DMS 273 (cell line): Measurements from ENCODE around the gene XPO6.

ENCODE experiments used
- DNase-seq: peaks from one replicate; lab custom pipeline; 2025; ENCODE audit not compliant: unreplicated experiment; lab: John Stamatoyannopoulos, UW

XPO6 gene

DNA sequence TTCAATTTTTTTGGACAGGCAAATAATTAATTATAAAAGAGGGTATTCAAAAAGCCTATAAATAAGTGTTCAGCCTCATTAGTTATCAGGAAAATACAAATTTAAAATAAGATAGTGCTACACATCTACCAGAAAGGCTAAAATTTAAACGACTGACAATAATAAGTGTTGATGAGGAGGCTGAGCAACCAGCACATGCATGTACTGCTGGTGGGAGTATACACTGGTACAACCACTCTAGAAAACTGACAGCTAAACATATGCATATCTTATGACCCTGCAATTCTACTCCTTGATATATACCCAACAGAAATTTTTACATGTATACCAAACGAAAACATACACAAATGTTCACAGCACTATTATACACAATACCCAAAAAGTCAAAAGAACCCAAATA lies 27.1 kb downstream of the XPO6 start:
- no peak for DNase-seq

DNA sequence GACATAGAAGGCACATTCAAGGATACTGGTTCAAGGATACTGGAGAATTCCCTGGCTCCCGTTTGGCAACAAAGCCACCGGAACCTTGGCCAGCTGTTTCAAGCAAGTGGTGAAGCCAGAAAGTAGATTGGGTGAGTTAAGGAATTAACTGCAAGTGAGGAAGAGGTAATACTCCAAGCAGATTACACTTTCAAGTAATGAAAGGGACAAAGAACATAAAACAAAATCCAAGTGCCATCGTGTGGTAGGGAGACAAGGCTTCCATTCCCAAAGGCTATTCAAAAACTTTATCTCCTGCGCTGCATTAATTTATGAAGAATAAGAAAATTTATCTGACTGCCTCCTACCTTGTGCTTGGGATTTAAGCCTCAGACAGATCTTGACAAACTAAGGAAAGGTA lies 27.8 kb downstream of the XPO6 start:
- no peak for DNase-seq

DNA sequence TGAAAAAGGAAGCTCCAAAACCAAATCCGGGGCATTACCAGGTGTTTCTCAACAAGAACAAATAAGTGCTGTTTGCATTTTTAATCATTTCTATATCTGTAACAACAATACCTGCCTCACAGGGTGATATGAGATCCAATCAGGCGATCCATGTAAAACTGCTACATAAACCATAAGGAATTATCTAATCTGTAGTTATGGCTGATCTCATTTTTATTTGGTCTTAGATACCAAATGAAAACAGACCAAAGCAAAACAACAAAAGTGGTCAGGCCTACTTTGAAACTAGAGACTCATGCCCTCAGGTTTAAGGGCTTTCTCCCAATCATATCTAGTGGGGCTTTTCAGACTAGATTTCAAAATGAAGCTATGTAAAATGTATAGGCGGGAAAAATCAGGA lies 28.3 kb downstream of the XPO6 start:
- no peak for DNase-seq

DNA sequence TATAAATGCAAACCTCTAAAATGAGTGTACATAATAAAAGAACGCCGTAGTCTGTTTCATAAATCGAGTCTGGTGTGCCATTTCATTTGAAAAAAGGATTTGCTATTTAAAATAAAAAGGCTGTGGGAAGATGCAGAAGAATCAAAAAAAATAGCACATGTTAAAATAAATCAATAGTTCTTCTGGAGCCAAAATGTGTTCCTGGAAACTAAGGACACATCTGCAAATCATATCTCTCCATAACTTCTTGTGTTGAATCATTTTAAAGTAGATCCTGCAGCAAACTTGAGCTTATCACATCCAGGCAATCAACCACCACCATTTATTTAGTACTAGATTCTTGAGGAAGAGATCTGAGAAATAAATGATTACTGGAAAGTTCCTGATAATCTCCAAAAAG lies 29.0 kb downstream of the XPO6 start:
- DNase-seq, result no peak

DNA sequence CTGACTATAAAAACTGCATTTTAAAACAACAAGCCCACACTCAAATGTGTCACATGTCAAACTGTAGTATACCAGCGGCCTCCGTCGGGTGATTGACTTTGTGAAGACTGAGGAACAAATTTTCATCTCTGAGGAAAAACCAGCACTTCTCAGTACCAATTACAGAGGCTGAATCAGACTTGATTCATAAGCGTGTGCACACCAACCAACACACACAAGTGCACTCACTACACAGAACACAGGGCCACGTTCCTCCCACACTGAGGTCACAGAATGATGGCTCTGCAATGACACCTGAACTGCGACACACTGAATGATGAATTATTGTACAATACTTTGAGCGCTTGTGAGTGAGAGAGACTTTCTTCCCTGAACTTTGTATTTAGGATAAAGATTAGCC lies 29.6 kb downstream of the XPO6 start:
- DNase-seq, result no peak

DNA sequence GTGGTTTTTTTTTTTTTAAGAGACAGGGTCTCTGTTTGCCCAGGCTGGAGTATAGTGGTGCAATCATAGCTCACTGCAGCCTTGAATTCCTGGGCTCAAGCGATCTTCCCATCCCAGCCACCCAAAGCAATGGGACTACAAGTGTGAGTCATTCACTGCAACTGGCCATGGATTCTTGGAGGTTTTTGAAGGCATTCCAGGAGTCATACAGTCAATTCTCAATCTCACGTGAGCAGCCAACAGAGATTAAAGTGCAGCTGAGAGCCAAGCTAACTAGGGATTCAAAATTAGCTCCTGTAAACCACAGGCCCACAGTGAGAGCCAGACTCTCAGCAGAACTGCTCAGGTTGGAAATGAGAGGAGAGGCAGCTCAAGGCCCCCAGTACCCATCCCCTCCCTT lies 30.2 kb downstream of the XPO6 start:
- peak; percentile 23 for DNase-seq

DNA sequence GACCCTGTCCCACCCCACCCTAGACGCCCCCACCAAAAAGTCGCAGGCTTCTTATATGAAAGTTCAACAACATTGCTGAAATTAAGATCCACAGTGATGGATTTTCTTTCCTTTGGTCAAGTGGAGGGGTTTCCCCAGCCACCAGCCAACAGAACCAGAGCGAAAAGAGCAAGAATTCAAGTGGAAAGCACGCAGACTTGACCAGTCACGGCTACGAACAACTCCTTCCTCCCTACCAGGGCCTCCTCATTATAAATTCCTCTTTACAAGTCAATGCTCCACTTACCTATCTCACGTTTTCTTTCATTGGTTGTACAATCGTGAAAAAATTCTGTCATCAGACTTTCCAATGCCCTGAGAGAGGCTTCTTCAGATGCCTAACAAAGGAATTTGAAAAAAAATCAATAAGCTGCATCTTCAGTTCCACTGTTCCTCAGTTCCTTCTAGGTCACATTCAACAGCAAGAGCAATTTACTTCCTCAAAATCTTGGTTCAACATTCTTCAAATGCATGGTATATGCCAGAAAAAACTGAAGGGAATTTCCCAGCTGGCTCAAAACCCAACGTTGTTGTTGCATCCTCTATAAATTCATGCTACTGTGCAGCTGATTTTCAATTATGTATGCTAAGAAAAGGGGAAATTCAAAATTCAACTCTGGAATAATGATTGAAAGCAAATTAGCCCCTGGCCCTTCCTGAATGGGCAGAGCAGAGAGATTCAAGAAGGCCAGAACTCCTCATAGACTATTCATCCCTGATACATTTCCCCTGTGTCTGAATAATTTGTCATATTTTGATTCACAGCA lies 30.9 kb downstream of the XPO6 start:
- DNase-seq, result no peak

DNA sequence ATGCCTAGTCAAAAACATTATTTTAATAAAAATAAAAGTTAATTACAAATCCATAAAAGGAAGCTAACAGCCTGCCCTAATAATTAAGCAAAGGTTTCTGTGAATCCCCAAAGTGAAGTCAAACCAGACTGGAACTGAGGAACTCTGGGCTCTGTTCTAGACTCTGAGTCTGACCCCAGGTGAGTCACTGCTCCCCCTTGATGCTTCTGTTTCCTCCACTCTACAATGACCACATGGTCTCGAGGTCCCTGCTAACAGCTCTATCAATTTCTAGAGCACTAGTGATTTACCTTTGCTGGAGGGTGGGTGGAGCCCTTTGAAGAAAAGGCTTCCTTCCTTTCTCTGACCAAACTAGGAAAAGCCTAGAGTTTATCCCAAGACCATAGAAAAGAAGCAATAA lies 32.4 kb downstream of the XPO6 start:
- DNase-seq, result no peak

DNA sequence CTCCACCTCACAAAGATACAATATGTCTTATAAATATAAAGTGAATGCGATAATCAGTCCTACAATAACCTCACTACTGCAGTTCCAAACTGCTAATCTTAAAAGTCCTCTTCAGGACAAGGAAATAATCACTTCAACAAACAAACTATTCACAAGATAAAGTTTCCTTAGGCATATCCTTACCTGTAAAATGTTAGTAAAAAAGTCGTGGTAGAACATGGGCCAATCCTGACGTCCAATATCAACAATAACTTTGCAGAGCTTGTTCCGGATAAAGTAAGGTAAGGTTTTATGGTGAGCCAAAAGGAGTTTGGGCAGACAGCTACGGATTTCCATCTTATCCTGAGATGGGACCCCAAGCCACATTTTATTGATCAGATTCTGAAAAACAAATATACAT lies 36.0 kb downstream of the XPO6 start:
- DNase-seq, result no peak

DNA sequence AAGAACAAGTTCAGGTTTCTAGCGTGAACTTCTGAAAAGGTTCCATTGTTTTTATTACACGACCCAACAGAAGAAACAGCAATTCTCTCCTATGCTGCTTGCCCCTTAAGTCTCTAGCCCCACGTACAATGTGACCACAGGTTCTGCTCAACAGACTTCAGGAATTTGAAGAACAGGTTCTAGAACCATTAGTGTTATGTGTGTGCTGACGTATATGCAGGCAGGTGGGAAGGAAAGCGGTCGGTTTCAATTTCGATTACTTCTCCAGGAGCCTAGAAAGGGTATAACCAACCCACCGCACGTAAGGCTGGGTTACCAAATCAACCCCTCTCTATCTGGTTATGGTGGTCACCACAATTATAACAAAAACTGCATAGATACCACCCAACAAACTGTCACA lies 39.4 kb downstream of the XPO6 start:
- DNase-seq, result no peak

DNA sequence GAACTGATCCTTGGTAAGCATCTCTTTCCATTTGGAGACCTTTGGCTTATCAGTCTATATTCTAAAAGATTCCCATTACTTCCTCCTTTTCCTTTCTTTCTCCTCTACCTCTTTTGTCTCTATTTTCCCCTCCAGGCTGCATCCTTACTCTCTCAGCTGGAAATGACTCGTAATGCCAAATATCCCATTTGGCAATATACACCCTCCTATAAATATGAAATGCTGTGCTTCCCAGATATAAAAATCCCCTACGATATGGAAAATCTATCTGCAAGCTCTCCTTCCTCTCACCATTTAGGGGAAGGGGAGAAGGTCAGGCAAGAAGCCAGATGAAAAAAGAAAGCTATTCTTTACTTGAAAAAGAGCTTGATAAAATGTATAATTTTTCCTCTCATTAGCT lies 39.9 kb downstream of the XPO6 start:
- DNase-seq, result no peak

DNA sequence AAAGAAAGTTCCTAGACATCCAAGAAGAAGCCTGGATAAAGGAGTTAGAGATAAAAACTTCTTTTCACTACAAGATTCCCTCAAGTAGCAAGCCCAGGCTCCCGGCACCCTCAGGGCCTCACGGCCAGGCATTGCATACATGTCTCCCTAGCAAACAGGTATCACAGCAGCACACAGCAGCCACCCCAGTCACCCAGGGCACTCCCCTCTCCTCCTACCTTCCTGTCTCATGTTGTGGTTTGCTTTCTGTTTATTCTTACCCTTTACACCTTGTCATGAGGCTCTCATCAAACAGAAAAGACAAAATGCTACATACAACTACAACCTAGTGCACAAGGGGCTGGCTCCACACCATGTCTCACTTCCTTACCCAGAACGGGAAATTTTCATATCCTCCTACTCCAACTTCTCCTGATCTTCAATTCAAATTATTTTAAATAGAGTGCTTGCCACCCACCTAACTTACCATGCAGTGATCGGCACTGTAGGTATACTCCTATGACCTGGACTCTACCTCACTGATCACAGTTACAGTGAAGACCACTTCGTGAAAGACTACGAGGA lies 42.7 kb downstream of the XPO6 start:
- no peak for DNase-seq

DNA sequence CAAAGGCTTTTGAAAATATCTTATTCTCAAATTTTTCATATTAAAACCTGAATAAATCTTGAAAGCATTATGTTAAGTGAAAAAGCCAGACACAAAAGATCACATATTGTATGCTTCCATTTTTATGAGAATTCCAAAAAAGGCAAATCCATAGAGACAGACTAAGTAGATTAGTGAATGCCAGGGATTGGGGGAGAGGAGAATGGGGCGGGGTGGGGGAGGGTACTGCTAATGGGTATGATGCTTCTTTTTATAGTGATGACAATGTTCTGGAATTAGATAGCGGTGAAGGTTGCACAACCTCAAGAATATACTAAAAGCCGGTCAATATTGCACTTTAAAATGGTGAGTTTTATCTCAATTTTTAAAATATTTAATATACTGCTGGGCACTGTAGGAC lies 44.0 kb downstream of the XPO6 start:
- no peak for DNase-seq

DNA sequence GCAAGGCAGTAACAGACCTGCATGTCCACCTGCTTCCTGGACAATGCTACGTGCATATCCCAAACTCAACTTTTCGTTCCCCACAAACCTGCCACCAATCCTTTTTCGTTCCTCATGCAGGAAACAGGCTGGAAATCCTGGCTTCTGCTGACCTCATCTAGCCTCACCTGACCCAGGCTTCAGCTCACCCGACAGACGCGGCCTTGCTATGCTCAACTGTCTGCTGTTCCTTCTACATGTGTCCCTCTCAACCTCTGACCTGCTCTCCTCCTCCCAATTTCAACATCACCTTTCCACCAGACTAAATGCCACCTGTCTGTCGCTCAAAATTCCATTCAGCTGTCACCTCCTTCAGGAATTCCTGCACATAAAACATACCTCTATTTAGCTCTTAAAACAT lies 44.5 kb downstream of the XPO6 start:
- no peak for DNase-seq

DNA sequence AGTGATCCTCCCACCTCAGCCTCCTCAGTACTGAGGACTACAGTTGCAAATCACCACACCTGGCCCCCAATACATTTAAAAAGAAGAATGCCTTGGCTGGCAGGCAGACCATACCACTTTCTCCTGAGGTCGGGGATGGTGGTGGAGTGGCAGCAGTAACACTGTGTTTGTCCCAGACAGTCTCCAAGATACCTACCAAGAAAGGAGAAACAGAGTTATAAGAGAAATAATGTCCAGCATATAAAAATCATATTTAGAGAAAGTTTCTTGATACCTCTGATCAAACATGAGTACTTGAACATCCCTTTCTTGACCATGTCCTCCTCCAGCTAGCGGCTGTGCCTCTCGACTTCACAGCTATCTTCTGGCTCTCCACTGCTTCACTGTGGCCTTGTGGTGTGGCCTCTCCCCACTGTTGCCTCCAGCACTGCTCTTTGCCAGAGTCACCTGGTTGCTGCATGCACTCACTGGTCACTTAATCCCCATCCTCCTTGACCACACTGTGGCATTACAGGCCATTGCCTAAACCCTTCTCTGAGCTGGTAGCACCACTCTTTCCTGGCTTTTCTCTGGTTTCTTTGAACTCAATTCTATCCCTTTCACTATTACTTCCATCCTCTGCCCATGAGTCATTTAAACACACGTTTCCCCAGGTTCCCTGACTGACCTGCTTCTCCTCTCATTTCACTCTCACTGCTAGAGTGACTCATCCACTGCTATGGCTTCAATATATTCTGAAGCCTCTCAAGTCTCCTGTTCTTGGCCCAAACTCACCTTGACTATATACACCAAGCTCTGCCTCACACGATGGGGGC lies 45.2 kb downstream of the XPO6 start:
- DNase-seq, result no peak

DNA sequence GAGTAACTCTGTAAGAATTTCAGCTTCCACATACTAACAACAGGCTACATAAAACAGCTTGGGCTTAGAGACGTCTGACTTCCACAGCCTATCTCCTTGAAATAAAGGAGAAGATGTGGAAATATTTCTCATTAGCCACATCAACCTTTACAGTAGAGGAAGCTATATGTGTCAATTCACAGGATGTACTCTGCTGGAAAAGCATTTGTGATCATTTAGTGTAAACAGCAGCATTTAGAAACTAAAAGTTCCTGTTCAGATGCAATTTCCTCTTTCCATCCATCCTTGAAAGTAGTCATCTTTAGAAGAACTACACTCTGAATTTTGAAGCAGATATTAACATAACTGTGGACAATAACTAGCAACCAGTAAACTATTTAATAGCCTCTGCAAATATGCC lies 46.2 kb downstream of the XPO6 start:
- no peak for DNase-seq

DNA sequence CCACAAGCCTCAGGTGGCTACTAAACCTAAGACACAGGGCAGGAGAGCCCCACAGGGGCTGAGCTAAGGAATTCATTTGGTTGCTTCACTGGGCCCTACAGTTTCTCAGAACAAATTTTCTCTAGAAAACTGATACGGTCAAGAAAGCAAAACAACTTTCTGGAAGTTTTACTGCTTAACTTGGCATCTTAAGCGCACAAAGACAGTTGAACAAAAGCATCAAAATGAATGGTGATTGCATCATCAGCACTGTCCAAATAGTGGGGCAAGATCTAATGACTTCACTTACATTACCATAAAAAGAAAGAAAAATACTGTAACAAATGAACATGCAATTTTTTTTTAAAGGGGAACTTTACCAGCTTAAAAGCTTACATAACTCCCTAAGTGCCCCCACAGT lies 47.6 kb downstream of the XPO6 start:
- no peak for DNase-seq

DNA sequence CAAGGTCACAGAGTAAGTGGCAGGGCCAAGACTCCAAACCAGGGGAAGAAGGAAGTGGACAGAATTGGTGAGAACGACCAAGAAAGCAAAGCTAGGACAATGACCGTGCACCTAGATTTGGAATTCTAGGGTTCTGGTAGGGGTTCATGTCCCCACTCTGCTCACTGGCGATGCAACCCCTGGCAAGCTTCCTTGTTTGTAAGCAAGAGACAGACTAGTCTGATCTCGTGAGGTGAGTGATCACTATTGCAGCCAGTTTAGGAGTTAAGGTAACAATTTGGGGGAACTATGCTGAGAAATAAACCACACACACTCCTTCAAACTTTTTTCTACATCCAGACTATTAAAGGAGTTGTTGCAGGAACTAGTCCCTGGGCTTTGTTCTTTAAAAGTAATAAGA lies 48.1 kb downstream of the XPO6 start:
- no peak for DNase-seq

DNA sequence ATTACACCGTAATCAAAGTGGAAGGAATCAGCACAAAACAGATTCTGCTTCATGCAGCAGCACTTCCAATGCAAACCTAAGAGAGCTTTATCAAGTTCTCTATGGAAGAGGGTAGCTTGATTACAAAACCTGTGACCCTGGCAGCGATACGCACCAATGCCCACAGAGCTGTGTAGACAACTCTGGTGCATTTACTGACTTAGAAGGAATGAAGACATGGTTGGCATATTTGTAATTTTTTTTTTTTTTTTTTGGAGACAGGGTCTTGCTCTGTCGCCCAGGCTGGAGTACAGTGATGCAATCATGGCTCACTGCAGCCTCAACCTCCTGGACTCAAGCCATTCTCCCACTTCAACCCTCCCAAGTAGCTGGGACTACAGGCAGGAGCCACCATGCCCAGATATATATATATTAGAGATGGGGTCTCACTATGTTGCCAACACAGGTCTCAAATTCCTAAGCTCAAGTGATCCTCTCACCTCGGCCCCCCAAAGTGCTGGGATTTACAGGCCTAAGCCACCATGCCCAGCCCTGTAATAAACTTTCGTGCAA lies 49.4 kb downstream of the XPO6 start:
- DNase-seq, result no peak

DNA sequence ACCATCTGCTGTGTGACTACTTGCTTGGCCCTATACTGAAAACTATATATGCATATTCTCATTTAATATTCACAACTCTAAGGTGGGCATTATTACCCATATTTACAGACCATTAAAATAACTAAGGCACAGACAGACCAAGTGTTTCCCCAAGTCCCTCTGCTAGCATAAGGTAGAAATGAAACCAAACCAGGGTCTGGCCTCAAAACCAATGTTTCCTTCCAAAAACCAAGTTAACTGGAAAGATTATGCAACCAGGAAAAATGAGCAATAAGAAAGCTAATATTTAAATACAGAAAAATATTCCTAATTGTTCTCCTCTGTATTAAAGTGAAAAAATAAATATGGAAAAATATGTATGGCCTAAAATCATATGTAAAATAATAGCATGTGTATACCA lies 50.1 kb downstream of the XPO6 start:
- no peak for DNase-seq

DNA sequence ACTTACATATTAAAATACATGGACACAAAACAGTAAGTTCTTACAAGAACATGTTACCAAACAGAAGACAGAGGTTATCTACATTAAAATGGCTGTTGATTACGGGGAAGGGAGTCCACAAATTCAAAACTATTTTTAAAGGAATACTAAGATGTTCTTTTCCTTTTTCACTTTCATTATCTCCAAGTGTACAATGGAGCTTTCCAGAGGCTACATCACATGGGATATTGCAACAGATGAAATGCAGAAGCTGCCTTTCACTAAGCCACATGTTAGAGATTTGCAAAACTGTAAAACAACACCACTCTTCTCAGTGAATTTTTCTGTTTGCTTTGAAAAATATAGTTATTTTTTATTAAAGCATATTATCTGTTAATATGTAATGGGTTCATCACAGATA lies 53.6 kb downstream of the XPO6 start:
- DNase-seq, result no peak

DNA sequence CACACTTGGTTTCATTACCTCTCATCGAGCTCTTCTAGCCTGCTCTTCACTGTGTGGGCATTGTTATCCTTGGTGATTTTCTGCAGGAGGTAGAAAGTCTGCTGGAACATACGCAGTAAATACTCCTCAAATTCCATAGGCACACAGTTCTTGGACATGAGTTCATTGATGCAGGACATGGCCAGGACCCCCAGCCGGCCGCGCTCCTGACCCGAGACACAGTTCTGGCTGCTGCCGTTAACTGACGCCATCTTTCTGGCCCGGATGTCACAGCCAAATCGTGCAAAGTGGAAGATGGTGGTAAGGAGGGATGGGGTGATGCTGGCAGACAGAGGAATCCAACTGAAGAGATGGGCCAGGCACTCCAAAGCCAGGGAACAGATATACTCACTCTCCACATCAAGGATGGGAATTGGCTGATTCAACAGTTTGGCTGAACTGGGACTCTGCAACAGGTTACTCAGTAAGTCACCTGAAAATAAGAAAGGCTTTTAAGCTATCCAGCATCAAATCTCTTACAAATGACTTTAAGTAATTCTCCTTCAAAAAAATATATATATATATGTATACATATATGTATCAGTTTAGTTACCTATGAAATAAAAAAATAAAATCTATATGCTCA lies 55.6 kb downstream of the XPO6 start:
- DNase-seq, result no peak
